IPS DF 4.7 (cell line): Measurements from ENCODE around the gene PHLDB1.

Source experiments
- DNase-seq: peaks from one replicate; pipeline ENCODE4 v3.0.0-alpha.2; 2013; ENCODE audit warnings: low spot score; ENCODE audit errors: extremely low read depth

Gene PHLDB1

GRCh38 chr11:118621784-118622375 lies 14.5 kb downstream of the PHLDB1 start:
- DNase-seq, result no peak

- no peak for DNase-seq
These were observed 15.2 kb downstream of the PHLDB1 start for GRCh38 chr11:118622376-118623268.

- DNase-seq, result no peak
These were observed 15.8 kb downstream of the PHLDB1 start for GRCh38 chr11:118623269-118623655.

GRCh38 chr11:118625036-118625690 lies 17.7 kb downstream of the PHLDB1 start:
- no peak for DNase-seq

GRCh38 chr11:118625976-118626375 lies 18.6 kb downstream of the PHLDB1 start:
- DNase-seq, result no peak

- DNase-seq, result no peak
These were observed 20.2 kb downstream of the PHLDB1 start for GRCh38 chr11:118627566-118627965.

GRCh38 chr11:118628031-118628430 lies 20.6 kb downstream of the PHLDB1 start:
- DNase-seq, result no peak

- DNase-seq, result no peak
These were observed 21.0 kb downstream of the PHLDB1 start for GRCh38 chr11:118628432-118628831.

GRCh38 chr11:118628861-118629549 lies 21.6 kb downstream of the PHLDB1 start:
- DNase-seq, result no peak

- no peak for DNase-seq
These were observed 22.6 kb downstream of the PHLDB1 start for GRCh38 chr11:118629761-118630661.

GRCh38 chr11:118631142-118631909 lies 23.9 kb downstream of the PHLDB1 start:
- no peak for DNase-seq

- DNase-seq, result no peak
These were observed 25.3 kb downstream of the PHLDB1 start for GRCh38 chr11:118632577-118633318.

GRCh38 chr11:118633319-118633690 lies 25.9 kb downstream of the PHLDB1 start:
- DNase-seq, result no peak

GRCh38 chr11:118633979-118634378 lies 26.6 kb downstream of the PHLDB1 start:
- no peak for DNase-seq

- DNase-seq, result no peak
These were observed 27.2 kb downstream of the PHLDB1 start for GRCh38 chr11:118634431-118635236.

GRCh38 chr11:118635237-118635591 lies 27.8 kb downstream of the PHLDB1 start:
- DNase-seq, result no peak

- DNase-seq, result no peak
These were observed 28.2 kb downstream of the PHLDB1 start for GRCh38 chr11:118635642-118636041.

- DNase-seq, result no peak
These were observed 29.3 kb downstream of the PHLDB1 start for GRCh38 chr11:118636569-118637290.
